ENCODE measurements around the gene IVL. TPM values are rescaled to one million over a fixed set of nuclear protein-coding genes. Genes with fewer than 3 reads are reported as not detected.

Gene IVL, protein sequence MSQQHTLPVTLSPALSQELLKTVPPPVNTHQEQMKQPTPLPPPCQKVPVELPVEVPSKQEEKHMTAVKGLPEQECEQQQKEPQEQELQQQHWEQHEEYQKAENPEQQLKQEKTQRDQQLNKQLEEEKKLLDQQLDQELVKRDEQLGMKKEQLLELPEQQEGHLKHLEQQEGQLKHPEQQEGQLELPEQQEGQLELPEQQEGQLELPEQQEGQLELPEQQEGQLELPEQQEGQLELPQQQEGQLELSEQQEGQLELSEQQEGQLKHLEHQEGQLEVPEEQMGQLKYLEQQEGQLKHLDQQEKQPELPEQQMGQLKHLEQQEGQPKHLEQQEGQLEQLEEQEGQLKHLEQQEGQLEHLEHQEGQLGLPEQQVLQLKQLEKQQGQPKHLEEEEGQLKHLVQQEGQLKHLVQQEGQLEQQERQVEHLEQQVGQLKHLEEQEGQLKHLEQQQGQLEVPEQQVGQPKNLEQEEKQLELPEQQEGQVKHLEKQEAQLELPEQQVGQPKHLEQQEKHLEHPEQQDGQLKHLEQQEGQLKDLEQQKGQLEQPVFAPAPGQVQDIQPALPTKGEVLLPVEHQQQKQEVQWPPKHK
- not detected in 2 replicates for total RNA-seq (2014; rRNA removed; shearing (Covaris generic); ENCODE audit: low replicate concordance)

DNA sequence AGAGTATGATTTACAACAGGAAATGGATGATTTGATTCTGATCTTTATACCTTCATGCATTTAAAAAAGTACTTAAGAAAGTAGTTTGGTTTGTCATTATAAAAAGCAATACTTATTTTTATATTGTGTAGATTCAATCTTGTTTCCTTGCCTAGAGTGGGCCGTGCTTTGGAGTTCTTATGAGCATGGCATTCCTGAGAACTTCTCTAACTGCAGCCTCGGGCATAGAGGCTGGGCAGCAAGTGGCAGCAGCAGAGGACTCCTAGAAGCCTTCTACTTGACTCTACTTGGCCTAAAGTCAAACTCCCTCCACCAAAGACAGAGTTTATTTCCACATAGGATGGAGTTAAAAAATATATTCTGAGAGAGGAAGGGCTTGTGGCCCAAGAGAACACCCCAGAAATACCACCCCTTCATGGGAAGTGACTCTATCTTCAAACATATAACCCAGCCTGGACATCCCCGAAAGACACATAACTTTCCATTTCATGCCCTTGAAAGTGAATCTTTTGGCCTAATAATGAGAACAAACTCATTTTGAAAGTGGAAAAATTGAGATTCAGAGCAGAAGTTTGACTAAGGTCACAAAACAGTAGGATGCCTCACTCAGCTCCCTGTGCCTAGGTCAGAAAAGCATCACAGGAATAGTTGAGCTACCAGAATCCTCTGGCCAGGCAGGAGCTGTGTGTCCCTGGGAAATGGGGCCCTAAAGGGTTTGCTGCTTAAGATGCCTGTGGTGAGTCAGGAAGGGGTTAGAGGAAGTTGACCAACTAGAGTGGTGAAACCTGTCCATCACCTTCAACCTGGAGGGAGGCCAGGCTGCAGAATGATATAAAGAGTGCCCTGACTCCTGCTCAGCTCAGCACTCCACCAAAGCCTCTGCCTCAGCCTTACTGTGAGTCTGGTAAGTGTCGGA, at the start of gene IVL:
Gene IVL (plus strand): TSS at position 861 of the 916 bp plus-strand sequence. CDS start 1,252 bp downstream, outside the sequence.
- in situ Hi-C loops (cut with HindIII; ENCODE audit: low pct_unique_long_range_greater_than_20kb, low sequenced_read_pairs) = no loop called here
- no peak for DNase-seq (ENCODE audit: low read depth)

DNA sequence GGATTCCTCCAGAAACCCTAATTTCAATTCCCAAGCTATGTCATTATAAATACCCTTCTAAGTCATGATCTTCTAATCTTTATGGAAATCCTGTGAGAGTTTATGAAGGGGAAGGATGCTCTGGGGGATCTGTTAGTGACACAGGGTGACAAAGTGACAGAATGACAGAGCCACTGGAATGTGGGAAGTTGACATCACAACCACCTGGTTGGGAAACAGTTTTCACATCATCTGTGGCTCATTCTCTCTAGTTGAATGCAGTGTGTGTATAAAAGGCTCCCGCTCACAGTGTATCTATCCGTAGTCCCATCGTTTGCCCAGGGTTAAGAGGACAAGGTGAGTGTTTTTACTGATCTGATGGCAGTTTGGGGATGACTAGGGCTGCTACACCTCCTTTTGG, 48.6 kb upstream of the IVL start, which contains the start of gene LCE7A:
Gene LCE7A (plus strand): TSS at position 301 of the 400 bp plus-strand sequence. CDS start 702 bp downstream, outside the sequence.
- DNase-seq (ENCODE audit: low read depth) = no peak
- in situ Hi-C loops (cut with HindIII; ENCODE audit: low pct_unique_long_range_greater_than_20kb, low sequenced_read_pairs) = no loop called here

DNA sequence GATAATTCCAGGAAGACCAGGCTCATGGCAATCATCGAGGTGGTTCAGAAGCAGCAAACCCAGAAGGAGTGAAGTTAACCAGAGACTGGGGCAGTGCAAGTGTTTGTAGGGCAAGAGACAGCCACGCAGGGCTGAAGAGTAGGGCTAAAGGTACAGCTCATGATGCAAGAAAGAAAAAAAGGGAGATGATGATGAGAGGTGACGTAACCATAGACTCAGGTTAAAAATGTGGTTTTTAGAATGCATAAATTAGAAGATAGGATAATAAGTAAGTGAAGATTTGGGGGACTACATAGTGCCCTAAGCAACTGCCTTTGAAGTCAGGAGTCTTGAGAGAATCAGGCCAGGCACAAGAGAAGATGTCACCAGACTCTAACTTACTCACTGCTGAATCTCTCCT, 48.2 kb upstream of the IVL start:
- in situ Hi-C loops (cut with HindIII; ENCODE audit: low pct_unique_long_range_greater_than_20kb, low sequenced_read_pairs) = no loop called here
- DNase-seq (ENCODE audit: low read depth) = no peak

DNA sequence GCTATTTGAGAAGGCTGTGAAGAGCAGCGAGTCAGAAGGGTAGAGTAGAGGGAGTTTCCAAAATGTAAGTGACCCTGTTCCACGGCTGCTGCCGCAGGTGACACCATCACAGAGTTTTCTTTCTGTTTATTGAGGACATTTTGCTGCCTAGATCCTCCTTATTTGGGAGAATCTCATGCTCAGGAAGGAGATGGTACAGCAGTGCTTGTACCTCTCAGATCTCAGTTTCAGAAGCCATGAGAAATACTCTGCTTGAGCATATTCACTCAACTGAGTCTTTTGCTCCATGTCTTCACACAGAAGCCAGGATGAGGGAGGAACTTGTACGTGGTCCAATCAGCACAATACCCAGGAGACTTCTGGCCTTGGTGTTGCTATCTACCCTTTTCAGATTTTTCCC, 47.0 kb upstream of the IVL start:
- in situ Hi-C loops (cut with HindIII; ENCODE audit: low pct_unique_long_range_greater_than_20kb, low sequenced_read_pairs) = no loop called here
- no peak for DNase-seq (ENCODE audit: low read depth)

DNA sequence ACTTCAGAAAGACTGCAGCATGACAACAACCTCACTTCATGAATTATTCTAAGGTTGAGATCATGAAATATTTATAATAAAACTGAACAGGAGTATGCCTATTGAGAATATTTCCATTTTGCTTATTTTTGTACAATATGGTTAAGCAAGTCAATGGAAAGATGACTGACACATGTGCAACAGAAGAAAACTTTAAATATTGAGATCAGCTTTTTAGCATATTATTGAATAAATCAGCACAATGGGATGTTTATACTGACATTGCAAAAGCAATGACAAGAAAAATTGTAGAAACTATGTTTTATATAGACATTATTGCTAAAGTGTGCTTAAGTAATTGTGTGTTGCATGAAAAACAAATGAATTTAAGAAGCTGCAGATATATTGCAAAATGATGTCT, 43.9 kb upstream of the IVL start:
- no peak for DNase-seq (ENCODE audit: low read depth)
- in situ Hi-C loops (cut with HindIII; ENCODE audit: low pct_unique_long_range_greater_than_20kb, low sequenced_read_pairs) = no loop called here

DNA sequence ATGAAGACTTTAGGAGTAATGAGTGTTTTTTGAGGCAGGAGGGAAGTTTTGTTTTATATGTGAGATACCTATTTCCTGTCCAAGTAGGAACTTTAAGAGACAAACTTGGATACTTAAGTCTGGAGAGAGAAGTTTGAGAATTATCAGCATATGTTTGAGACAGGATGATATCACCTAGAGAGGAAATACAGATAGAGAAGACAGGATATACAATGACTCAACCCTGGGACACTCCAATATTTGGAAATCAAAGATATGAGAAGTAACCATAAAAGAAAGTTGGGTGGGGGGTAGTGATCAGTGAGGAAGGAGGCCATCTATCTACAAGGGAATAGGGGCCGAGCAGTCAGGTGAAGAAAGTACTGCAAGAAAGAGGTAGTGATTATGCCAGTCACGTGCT, 42.0 kb upstream of the IVL start:
- in situ Hi-C loops (cut with HindIII; ENCODE audit: low pct_unique_long_range_greater_than_20kb, low sequenced_read_pairs) = no loop called here
- DNase-seq (ENCODE audit: low read depth) = no peak

DNA sequence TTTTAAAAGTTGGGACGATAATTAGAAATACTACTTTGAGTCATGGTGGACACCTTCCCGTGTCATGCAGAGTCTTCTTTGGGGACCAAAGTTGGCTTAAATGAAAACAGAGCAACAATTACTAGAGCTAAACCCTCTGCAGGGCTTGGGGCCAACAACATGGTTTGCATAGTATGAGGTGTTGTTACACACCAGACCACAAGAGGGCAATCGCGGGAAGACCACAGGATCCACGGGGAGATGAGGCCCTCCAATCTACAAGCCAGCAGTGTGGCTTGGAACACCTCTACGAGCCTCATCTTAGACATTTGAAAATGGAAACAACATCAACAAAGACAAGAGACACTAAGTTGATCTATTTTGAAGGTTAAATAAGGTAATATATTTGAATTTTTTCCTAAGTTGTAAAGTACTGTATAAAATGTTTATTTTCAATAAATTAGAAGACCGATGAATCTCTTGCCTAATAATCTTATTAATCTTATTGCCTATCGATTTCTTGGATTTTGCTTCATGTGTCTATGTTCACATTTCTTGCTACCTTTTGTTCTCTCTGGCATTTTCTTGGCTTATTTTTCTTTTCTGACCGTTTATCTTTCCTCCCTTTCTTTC, 38.4 kb upstream of the IVL start:
- peak; percentile 30 for DNase-seq (ENCODE audit: low read depth)
- in situ Hi-C loops (cut with HindIII; ENCODE audit: low pct_unique_long_range_greater_than_20kb, low sequenced_read_pairs) = no loop called here

DNA sequence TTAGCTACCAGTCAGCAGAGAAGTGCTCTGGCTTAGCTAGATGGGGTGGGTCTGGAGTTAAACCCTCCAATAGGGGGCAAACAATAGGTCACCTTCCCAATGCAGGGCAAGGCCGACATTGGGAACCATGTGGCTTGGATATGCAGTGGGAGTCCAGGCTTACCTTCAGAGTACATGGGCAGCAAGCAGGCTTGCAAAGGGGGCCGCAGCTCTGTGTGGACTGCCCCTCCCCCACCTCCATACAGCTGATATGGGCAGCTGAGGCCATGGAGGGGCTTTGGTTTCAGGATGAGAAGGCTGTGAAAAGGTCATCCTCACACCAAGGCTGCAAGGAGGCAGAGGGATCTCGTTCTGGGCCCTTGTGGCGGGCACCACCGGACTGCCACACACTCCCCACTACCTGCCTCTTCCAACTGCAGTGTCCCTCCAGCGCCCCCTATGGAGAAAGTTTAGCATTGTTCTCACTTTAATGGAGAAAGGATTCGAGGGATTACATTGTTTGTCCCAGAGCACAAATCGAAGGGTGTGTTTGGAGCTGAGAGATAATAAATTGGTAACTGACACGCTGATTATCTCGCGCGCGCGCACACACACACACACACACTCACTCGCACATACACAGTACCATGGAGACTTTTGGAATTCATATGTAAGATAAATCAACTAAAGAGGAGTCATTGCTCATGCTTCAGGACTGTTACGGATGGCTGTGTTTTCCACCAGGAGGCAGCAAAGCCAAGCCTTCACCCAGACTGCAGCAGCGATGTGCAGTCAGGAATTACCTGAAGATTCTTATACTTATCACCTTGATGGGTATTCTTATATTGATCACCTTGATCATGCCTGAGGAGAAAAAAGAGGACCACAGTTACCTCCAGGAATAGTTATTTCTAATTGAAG, 37.3 kb upstream of the IVL start:
- peak; percentile 19 for DNase-seq (ENCODE audit: low read depth)
- in situ Hi-C loops (cut with HindIII; ENCODE audit: low pct_unique_long_range_greater_than_20kb, low sequenced_read_pairs) = no loop called here

DNA sequence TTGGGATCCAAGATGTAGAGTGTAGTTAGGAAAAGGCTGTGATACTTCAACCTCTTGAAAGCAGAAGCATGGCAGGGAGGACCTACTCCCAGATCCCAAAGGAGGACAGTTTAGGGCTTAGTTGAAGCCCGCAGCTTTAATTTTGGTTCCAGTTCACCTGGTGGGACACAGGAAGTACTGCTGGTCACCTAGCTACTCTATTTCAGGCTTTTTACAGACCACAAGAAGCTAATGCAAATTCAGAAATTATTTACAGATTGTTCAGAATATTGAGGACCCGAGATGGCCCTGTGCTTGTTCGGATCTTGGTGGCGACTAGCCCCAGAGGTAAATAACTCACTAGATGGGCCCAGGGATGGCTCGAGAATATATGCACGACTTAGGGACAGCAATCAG, 36.6 kb upstream of the IVL start:
- in situ Hi-C loops (cut with HindIII; ENCODE audit: low pct_unique_long_range_greater_than_20kb, low sequenced_read_pairs) = no loop called here
- no peak for DNase-seq (ENCODE audit: low read depth)

DNA sequence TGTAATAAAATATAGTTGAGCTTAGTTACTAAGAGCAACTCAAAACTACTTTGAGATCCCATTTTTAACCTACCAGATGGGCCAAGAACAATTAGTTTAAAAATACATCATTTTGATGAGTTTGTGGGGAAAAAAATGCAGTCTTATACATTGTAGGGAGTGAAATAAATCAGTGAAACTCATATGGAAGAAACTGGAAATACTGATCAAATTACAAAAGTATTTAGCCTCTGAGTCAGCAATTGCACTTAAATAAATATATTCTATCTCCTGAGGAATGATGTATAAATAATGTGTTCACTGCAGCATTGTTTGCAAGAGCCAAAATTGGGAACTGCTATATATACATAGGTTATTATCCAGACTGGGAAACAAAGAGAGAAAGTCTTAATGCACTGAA, 34.9 kb upstream of the IVL start:
- DNase-seq (ENCODE audit: low read depth) = no peak
- in situ Hi-C loops (cut with HindIII; ENCODE audit: low pct_unique_long_range_greater_than_20kb, low sequenced_read_pairs) = no loop called here

DNA sequence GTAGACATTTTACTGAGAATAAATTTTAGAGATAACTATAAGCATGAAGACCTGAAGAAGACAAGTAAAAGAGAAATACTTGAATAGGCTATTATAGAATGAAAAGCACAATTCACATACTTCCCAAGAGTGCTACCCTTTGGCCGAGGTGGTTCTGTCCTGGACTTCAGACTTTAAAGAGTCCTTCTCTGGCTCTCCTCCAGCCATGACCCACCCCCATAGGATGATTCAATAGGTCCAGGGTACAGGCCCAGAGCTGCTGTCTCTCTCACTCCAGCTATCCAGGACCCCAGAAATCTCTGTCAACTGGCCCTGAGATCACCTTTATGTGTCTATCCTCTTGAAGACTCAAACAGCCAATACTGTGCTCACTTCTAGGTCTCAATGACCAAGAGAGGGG, 31.5 kb upstream of the IVL start:
- in situ Hi-C loops (cut with HindIII; ENCODE audit: low pct_unique_long_range_greater_than_20kb, low sequenced_read_pairs) = no loop called here
- no peak for DNase-seq (ENCODE audit: low read depth)

DNA sequence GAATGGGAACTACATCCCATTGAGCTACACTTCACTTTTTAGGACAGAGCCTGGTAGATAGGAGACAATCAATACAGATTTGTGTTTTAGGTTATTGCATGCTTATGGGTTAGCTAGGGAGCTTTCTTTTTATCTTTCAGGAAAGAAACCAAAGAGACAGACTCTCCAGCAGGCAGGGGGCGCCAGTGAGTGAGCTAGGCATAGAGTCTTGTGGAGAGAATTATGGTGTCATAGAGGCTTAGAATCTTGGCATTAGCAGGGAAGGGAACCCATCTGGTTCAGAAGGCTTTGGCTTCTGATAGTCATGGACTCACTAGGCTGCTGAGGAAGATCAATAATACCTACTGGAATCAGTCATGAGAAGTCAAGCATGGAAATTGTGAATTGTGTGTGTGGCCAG, 30.3 kb upstream of the IVL start, which contains the start of gene SMCP:
Gene SMCP (plus strand): TSS at position 281 of the 400 bp plus-strand sequence. CDS start 6,101 bp downstream, outside the sequence.
- DNase-seq (ENCODE audit: low read depth) = no peak
- in situ Hi-C loops (cut with HindIII; ENCODE audit: low pct_unique_long_range_greater_than_20kb, low sequenced_read_pairs) = no loop called here

DNA sequence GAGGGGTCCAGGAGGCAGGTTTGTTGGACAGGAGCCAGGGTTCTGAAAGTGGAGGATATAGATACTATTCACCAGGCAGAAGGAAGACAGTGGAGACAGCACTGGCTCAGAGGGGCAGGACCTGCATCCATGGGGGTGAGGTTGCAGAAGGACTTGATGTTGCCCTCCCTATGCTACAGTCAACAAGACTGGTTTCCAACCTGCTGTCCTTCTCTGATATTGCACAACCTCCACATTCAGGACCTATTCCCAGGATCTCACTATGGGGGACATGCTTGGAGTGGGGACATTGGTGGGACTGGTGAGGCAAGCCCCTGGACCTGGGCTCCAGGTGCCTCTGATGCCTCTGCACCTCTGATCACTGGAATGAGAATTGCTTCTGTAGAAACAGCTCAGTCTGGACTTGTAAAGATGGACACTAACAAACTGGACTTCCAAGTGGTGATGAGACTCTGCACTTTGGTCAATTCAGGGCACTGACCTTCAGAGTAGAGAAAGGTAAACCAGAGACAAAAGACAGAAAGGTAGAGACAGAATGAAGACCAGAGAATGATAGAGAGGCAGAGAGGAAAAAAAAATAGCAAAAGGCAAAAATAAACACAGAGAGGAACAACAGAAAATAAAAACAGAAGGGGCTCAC, 28.7 kb upstream of the IVL start:
- in situ Hi-C loops (cut with HindIII; ENCODE audit: low pct_unique_long_range_greater_than_20kb, low sequenced_read_pairs) = no loop called here
- no peak for DNase-seq (ENCODE audit: low read depth)

DNA sequence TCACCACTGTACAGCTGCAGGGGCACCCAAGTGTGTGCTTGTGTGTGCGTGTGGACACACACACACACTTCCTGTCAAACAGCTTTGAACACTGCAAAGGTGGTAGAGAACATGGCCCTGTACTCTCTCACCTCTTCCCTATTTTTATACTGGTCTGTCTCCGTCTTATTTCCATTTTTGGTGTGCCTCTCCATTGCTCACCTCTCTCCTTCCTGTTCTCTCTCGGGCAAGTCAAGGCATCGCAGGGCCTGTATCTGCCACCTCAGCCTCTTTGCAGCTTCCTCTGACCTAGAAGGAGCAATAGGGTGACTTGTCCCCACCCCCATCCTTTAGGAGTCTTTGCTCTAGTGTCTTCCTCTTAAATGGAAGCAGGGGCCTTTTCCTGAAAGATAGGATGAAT, 28.0 kb upstream of the IVL start:
- in situ Hi-C loops (cut with HindIII; ENCODE audit: low pct_unique_long_range_greater_than_20kb, low sequenced_read_pairs) = no loop called here
- no peak for DNase-seq (ENCODE audit: low read depth)

DNA sequence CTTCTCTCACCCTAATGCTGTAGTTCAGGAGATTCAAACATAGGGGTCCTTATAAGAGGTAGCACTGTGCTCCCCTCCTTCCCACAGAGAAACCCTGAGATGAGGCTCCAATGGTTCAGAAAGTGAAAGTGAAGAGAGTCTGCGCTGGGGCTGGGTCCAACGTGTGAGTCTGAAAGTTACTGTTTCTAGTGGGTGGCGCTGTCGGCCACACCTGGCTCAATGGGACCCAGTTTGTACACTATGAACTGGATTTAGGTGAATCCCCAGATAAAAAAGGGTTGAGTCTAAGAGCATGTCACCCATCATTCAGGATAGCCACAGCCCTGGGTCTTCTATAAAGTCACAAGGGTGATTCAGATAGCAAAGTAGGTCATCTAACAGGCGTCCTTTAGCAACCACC, 27.4 kb upstream of the IVL start:
- in situ Hi-C loops (cut with HindIII; ENCODE audit: low pct_unique_long_range_greater_than_20kb, low sequenced_read_pairs) = no loop called here
- no peak for DNase-seq (ENCODE audit: low read depth)

DNA sequence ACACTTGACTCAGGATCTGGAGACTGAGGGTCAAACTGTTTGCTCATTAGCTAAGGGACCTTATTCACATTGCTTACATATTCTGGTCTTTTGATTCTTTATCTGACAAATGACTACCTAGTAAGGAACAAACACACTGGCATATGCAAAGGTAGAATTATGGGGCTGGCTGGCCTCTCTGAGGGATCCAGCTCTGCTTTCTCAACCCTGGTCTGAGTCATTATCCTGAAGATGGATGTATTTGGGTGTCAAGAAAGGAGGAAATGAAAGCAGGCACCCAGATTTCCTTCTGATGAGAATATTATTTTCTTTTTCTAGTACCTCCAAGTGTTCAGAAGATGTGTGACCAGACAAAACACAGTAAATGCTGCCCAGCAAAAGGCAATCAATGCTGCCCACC, 24.3 kb upstream of the IVL start:
- no peak for DNase-seq (ENCODE audit: low read depth)
- in situ Hi-C loops (cut with HindIII; ENCODE audit: low pct_unique_long_range_greater_than_20kb, low sequenced_read_pairs) = no loop called here

DNA sequence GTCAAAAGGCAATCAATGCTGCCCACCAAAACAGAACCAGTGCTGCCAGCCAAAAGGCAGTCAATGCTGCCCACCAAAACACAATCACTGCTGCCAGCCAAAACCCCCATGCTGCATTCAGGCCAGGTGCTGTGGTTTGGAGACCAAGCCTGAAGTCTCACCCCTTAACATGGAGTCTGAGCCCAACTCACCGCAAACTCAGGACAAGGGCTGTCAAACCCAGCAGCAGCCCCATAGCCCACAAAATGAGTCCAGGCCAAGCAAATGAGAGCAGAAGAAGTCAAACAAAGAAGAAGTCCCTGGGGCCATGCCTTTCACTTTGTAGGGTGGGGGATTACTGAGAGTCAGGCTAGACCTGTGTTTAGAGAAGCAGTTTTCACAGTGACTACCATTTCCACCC, 23.8 kb upstream of the IVL start:
- DNase-seq (ENCODE audit: low read depth) = no peak
- in situ Hi-C loops (cut with HindIII; ENCODE audit: low pct_unique_long_range_greater_than_20kb, low sequenced_read_pairs) = no loop called here

Measured in Caki2 (cell line).